HG03342 (cell line): ENCODE measurements around the gene BBIP1.
A peak's percentile ranks its signal among the peaks of the same experiment; 100 is the strongest.

Source experiments
- ATAC-seq: cut with Tn5 transposase; IDR thresholded peaks from one replicate; pipeline ENCODE4 v1.9.1; 2021; ENCODE audit warnings: mild to moderate bottlenecking, moderate library complexity; ENCODE audit not compliant: unreplicated experiment

BBIP1 gene

GRCh38 chr10:110864662-110865140 is 54.3 kb downstream of the BBIP1 start:
- peak; percentile 64 for ATAC-seq

- ATAC-seq, result no peak
Measured at GRCh38 chr10:110863956-110864355, 55.0 kb downstream of the BBIP1 start.

- ATAC-seq, result no peak
Measured at GRCh38 chr10:110863361-110863760, 55.6 kb downstream of the BBIP1 start.

GRCh38 chr10:110862961-110863360 is 56.0 kb downstream of the BBIP1 start:
- ATAC-seq, result no peak

GRCh38 chr10:110861930-110862649 is 56.9 kb downstream of the BBIP1 start:
- no peak for ATAC-seq

GRCh38 chr10:110861476-110861875 is 57.5 kb downstream of the BBIP1 start:
- no peak for ATAC-seq

GRCh38 chr10:110860576-110861241 is 58.3 kb downstream of the BBIP1 start:
- peak; percentile 49 for ATAC-seq

GRCh38 chr10:110859973-110860376 is 59.0 kb downstream of the BBIP1 start:
- no peak for ATAC-seq

- no peak for ATAC-seq
Measured at GRCh38 chr10:110859206-110859972, 59.6 kb downstream of the BBIP1 start.

- no peak for ATAC-seq
Measured at GRCh38 chr10:110858297-110858934, 60.6 kb downstream of the BBIP1 start.

GRCh38 chr10:110857265-110858171 is 61.5 kb downstream of the BBIP1 start:
- ATAC-seq, result peak; percentile 44

GRCh38 chr10:110853921-110854605 is 64.9 kb downstream of the BBIP1 start:
- no peak for ATAC-seq

GRCh38 chr10:110852947-110853346 is 66.0 kb downstream of the BBIP1 start:
- no peak for ATAC-seq

- peak; percentile 38 for ATAC-seq
Measured at GRCh38 chr10:110852255-110852896, 66.6 kb downstream of the BBIP1 start.

- no peak for ATAC-seq
Measured at GRCh38 chr10:110851020-110851612, 67.9 kb downstream of the BBIP1 start.

GRCh38 chr10:110850099-110850498 is 68.9 kb downstream of the BBIP1 start:
- no peak for ATAC-seq
